GM18511 (cell line): ENCODE measurements around the gene AAK1.

Source experiments
- ATAC-seq: cut with Tn5 transposase; IDR thresholded peaks from one replicate; pipeline ENCODE4 v1.9.1; 2021; ENCODE audit warnings: mild to moderate bottlenecking, moderate library complexity; ENCODE audit not compliant: unreplicated experiment

AAK1 gene

DNA sequence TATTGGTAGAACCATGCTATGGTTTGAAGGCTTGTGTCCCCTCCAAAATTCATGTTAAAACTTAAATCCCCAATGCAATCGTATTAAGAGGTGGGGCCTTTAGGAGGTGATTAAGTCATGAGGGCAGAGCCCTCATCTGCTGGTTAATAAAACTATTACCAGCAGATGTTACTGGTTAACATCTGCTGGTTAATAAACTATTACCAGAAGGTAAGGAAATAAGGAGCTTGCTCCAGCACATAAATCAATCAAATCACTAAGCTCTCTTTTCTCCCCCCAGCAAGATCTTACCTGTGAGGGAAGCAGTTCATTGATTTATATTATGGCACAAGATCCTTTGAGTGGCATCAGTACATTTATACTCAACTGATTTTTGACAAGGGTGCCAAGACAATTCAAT lies 96.9 kb downstream of the AAK1 start:
- no peak for ATAC-seq

DNA sequence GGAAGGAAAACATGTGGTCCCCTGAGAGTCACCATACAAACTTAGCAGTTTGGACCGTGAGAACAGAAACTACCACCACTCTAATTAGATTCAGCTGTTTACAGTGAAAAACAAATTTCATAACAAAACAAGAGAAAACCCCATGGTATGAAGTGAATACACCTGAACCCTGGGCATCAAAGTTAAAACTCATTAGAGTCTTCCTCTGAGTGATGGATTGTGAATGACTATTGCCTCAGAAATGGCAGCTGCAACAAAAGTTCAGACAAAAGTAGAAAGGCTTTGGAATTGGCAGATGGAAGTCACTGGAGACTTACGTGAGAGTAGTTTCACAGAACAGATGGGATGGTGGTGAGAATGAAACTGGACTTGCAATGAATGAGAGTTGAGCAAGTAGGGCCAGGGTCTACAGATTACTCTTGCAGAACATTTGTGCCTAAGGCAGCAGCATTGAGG lies 98.0 kb downstream of the AAK1 start:
- ATAC-seq: peak; percentile 73

DNA sequence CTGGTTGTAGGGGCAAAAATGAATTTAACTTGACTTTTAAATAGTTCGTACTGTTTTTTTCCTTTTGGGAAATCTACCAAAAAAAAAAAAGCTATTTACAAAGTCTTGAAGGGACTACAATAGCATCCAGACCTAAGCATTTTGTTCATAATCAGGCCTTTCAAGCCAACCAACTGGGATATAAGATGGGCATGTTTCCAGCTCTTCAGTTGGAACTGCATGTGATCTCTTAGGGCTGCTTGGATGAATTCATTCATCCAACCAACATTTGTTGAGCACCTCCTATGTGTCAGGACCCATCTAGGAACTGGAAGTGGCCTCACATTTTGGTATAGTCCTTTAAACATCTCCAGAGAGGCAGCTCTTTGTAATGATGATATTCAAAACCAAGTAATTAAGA lies 98.6 kb downstream of the AAK1 start:
- ATAC-seq: no peak

DNA sequence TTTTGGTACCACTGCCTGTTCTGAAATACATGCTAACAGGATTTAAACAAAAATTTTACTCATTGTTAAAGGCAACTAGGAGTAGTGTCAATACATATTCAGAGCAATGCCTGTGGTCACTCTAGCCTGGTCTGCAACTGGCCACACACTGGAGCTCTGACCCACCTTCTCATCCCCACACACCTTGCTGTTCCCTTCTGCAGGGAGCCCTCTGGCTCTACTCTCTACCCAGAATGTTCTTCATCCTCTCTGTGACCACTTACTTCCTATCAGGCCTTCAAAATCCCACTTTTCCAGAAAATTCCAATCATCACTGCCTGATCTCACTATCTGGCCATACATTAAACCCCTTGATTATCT lies 104.0 kb downstream of the AAK1 start:
- ATAC-seq: no peak

DNA sequence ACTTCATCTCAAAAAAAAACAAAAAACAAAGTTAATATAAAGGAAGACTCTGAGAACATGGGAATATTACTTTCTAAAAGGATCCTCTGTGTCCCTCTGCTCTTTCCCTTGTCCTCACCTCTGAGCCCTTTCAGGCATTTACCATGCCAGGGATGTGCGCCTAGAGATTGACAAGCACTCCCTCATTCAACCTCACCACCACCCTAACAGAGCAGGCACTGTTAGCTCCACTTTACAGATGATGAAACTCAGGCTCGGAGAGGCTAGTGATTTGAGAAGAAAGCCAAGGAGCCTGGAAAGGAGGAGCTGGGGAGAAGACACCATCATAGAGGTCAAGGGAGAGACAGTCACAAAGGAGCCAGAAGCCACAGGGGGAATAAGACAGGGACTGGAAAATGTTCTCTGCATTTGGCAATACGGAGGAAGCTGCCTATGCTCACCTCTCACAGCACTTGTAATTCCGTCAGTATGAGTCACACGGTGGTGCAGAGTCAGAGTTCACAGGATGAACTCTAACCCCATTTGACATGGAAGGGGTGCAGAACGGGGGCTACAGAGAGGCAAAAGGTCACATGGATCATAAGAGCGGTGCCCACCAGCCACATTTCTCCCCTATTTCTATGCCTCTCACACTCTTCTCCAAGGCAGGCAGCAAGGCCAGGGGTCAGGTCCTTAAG lies 104.5 kb downstream of the AAK1 start:
- ATAC-seq: no peak

DNA sequence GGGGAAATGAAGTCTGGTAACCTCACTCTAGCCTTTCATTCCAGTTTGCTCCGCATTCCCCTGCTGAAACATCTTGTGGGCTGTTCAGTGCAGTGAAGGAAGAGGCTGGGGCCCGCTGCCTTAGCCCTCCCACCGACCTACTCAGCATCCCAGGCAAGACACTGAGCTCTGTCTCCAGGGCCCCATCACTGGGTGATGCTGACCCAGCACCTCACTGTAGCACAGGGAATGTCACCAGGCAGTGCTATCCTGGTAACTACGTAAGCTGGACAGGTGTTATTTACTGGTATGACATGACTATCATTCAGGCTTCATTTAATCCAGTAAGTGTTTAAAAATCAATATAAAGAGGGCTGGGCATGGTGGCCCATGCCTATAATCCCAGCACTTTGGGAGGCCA lies 105.3 kb downstream of the AAK1 start:
- ATAC-seq: no peak

DNA sequence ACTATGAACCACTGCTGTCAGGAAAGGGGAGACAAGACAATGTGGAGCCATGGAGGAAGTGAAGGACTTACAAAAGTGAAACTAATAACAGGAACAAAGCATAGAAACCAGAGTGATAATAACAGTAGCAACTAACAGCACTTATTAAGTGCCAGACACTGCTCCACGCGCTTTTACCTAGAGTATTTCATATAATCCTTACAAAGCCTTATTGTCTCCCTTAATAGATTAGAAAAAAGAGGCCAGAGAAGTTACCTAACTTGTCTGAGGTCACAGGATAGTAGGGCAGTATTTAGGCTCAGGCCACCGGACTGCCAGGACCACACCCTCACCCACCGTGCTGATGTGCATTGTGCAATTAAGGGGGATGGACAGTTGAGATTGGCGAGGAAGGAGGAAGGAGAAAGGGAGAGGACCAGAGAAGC lies 107.7 kb downstream of the AAK1 start:
- peak; percentile 86 for ATAC-seq

DNA sequence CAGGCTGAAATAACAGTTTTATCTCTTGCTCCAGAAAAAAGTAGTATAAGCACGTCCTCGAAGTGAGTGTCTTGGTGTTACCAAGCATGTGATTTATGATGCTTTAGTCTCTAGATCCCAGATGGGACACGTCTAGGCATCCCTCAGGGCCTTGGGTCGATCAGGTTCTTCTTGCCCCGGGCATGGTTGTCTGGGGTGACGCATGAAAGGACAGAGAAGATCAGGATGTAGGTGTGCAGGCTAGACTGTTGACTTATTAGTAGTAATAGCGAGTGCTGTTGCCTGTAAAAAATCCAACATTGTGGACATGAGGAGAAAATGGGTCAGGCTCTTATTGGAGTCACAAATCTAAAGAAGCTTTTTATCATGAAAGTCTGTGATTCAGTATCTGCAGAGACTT lies 112.4 kb downstream of the AAK1 start:
- no peak for ATAC-seq

DNA sequence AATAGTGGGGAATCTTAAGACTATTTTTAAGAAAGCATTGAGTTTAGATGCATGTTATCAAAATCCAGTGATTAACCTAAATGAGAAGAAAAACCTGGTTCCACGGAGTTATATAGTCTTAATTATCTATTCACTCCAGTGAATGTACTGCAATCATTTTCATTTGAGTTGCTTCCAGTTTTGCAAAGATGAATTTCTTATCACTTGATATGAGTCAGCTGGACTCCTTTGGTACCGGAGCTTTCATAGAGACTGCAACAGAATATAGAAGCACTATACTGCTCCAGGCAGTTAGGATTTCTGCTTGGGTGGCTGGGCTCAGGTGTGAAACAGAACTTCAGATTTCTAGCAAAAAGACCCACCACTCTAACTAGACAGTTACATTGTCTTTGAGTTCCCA lies 114.1 kb downstream of the AAK1 start:
- no peak for ATAC-seq

DNA sequence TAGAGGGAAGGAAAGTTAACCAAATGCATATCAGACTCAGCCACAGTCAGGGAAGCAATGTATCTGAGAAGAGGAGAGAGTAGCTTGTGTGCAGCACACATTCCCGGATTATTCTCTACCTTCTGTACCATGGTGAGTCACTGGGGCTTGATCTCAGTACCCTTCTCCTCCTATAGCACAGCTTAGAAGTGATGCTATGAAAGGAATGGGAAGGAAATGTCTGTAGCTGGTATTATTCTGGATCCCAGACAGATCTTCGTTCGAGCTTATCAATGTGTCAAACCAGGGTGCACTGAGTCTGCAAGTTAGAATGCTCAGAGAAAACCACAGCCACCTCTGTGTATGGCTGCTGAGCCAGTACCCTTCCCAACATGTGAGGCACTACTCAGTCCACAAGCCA lies 118.3 kb downstream of the AAK1 start:
- ATAC-seq: no peak

DNA sequence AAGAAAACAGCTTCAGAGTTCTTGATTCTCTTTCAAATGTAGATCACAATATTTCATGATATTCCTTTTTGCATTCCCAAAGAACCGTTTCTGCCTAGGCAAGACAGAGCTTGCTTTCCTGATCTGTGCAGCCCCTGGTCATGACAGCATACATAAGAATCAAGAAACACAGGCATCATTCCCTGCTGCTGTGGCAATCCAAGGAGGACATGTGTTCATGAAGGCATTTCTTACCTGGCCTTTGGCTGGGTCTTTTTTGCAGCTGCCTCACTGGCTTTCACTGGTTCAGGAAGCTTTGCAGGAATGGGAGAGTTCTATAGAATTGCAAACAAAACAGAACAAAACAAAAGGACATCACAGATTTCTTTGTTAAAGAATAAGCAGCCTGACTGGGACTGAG lies 118.7 kb downstream of the AAK1 start:
- no peak for ATAC-seq

DNA sequence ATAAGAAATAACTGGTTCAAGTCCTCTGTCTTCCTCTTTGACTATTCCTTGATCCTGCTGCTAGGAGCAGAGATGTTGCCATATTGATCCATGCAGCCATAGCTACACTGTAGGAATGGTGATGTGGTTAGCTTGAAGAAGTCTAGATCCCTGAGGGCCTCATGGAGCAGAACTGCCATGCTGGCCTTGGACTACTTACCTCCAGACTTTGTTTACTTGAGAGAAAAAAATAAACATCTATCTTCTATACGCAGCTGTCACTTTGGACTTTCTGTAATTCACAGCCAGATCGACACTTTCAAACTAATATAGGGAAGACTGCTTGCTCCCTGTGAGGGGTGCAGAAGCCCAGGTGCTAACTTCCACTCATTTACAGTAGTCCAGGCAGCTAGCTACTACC lies 121.8 kb downstream of the AAK1 start:
- ATAC-seq: no peak

DNA sequence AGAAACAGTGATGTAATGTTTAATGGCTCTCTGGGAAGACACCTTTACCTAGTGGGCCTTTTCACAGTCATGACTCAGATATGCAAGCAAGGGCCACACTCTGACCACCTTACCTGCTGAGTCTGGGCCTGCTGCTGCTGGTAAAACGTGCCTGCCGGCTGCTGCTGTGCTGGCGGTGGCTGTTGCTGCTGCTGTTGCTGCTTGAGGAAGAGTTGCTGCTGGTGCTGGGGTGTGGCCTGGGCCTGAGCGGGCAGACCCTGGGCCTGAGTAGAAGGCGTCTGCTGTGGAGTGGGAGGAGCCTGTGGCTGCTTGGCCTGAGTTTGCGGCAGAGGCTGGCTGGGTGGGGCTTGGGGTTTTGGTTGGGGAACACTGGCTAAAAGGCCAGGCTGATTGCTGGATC lies 124.7 kb downstream of the AAK1 start:
- ATAC-seq: no peak

DNA sequence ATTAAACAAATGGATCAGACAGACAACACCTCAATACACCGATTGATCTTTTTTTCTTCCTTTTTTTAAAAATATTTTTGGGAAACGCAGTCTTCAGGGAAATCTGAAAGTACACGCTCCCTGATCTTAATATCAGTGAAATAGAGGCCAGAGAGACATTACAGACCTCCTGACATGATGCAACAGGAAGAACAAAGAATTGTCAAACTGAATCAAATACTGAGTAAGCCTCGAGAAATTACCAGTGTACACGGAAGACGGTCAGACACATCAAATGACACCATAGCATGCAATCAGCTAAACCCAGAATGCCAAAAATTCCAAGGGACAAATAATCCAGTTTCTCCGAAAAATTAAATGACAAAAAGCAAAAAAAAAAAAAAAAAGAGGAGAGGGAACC lies 126.1 kb downstream of the AAK1 start:
- no peak for ATAC-seq

DNA sequence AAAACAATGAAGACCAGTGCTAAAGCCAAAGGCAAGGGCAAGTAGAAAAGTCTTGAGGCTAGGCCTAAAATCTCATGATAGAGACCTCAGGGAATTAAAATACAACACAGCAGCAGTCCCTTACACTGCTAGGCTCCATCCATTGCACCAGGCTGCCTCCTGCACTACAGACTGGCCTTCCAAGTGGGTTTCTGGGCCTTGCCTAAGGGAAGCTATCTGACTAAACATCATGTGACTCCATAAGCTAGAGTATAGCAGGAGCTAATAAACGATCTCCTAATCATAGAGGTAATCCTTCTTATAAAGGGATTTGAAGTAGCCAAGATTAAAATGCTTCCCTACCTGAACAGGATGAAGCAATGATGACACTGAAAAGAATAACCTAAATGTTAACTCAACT lies 128.7 kb downstream of the AAK1 start:
- ATAC-seq: no peak

DNA sequence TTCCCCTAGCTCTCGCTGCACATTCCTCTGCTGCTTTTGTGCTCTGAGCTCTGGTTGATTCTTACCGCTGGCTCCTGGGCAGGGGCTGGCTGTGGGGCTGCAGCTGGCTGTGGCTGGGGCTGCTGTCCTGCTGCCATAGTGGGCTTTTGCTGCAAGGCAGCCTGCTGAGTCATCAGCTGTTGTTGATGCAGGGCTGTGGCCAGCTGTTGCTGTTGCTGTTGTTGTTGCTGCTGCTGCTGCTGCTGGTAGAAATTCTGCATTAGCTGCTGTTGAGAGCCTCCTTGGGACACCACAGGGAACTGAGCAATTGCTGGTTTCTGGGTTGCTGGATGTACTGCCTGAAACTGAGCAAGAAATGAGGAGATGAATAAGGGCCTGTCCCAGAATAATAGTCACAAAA lies 129.1 kb downstream of the AAK1 start:
- ATAC-seq: no peak

DNA sequence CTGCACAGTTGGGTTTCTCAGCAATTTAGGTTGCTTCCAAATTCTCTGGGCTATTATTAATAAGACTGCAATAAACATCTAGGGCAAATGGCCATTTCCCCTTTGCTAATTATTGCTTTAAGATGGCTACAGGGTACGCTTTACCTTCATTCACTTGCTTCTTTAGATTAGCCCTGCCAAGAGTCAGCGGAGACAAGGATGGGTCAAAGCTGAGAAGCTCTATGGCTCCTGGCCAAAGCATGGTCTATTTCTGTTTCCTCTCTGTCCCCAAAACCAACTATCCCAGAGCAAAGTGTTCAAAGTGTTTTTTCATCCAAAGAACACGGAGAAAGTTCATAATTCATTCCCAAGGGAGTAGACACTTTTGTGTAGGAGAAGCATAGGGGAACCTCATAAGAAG lies 131.1 kb downstream of the AAK1 start:
- ATAC-seq: no peak

DNA sequence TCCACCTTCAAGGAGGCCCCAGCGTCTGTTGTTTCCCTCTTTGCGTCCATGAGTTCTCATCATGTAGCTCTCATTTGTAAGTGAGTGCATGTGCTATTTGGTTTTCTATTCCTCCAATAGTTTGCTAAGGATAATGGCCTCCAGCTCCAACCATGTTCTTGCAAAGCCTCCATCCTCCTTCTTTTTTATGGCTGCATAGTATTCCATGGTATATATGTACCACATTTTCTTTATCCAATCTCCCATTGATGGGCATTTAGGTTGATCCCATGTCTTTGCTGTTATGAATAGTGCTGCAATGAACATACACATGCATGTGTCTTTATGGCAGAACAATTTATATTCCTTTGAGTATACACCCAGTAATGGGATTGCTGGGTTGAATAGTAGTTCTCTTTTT lies 133.3 kb downstream of the AAK1 start:
- no peak for ATAC-seq

DNA sequence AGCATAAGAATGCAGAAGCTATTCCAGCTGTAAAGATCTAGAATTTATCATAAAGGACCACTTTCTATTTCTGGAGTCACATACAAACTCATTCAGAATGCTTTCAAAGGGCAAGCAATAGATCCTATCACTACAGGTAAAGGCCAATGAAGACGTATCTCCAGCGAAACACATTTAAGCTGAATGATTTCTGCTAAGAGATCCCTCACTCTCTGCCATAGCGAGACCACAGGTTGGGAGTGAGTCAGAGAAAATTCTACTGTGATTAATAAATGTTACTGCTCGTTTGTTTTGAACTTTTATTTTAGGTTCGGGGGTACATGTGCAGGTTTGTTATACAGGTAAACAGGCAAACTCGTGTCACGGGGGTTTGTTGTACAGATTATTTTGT lies 133.8 kb downstream of the AAK1 start:
- no peak for ATAC-seq

DNA sequence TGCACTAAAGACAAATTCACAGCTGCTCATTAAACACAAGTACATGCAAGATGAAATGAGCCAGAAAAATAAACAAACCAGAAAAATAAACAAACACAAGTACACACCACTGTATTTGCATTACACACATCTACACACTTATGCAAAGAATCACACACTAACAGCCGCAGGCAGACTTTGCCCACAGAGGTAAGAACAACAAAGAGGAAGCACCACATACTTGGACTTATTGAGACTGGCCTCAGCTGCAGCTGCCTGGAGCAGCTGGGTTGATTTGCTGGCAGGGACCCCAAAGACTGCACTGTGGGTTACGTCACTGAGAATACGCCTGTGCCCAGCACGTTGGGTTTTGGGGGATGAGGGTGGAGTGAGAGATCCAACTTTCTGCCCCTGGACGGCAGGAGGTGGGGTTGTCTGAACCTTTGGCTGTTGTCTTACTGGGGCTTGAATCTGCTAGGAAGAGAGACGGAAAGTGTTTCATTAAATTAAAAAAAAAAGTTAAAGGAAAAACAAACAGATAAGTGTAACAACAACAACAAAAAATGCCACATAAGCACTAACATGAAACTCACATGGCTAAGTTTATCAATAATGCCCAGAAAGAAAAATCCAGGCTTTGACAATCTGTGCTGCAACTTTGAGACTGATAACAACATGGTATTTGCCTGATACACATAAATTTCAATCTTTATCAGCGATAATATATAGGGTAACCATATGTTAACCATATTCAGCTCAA lies 134.4 kb downstream of the AAK1 start:
- no peak for ATAC-seq

DNA sequence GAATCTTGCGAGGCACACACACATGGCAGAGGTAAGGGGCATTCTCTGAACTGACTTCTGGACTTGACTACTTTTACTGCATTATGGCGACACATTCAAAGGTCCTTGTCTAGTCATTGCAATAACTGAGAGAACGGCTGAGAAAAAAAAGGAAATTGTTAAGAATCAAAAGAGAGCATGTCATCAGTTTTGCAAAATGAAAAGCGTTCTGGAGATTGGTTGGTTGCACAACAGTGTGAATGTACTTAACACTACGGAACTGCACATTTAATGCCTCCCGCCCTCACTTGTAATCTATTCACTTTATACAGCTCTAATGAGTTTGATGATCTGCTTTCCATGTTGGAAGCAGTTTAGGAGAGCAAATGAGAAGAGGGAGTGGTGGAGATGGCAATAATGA lies 137.8 kb downstream of the AAK1 start:
- no peak for ATAC-seq

DNA sequence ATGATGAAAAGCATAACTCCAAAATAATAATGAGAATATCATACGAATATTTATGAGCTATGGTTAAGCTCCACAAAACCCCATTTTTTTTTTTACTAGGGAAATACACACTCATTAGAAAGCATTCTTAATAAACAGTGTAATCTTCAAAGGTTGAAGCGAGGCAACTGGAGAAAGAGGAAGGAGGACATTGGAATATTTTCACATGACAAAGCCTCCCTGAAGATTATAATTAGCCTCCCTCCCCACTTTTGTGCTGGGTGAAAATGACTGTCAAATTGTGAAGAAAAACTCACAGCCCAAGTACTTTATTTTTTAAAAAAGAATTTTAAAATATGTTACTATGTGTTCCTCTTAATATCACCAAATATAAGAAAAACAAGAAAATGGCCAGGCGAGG lies 142.2 kb downstream of the AAK1 start:
- no peak for ATAC-seq

DNA sequence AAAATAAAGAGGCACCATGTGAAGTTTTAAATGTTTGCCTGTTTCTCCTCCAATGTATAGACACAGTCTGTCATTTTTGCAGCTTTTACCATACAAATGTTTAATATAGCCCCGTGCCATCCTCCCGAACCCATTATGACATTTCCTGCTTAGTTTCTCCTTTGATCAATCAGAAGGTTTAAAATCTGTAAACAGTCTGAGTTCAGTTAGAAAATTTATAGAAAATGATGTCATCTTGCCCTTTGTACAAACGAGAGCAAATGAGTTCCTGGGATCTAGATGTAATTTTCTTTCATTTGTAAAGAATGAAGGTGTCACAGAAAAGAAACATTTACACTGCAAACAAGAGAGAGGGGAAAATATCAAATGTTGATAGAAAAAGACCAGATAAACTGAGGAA lies 143.6 kb downstream of the AAK1 start:
- ATAC-seq: no peak
